CD14-positive monocyte (primary cell): ENCODE data around the gene BCL2A1. TPM values are rescaled to one million over a fixed set of nuclear protein-coding genes. Genes with fewer than 3 reads are reported as not detected.
"Not testable (repeated sequence)": the region's sequence is repeated elsewhere in the genome, so short reads cannot be mapped to it uniquely, and the experiment has no call there.

Experiments
- DNase-seq, 3 donors: peaks; one replicate each; pipeline ENCODE4 v3.0.0-alpha.2; 2011 to 2022
- H2AFZ ChIP-seq: 2 replicates; pipeline ENCODE4 v1.6.0; 2012; ENCODE audit warnings: mild to moderate bottlenecking, low read depth, low read length, inconsistent platforms; ENCODE audit not compliant: insufficient read depth, poor library complexity, severe bottlenecking
- H3K27ac ChIP-seq, 2 donors: 1 replicate in 1 of 2; 2 replicates in 1 of 2; pipeline ENCODE4 v1.5.1; 2012 to 2013; ENCODE audit warnings: low read length in 2 of 2, control low read depth in 1 of 2, inconsistent platforms in 1 of 2, low read depth in 1 of 2, mild to moderate bottlenecking in 1 of 2
- H3K27me3 ChIP-seq, 2 donors: one replicate each; pipeline versions ENCODE4 v1.6.0 to v1.6.1; 2011 to 2013; ENCODE audit warnings: low read length in 2 of 2; ENCODE audit not compliant: control insufficient read depth in 2 of 2, insufficient read depth in 2 of 2
- H3K36me3 ChIP-seq, 2 donors: replicated peaks in 1 of 2; 1 replicate in 1 of 2; 2 replicates in 1 of 2; pipeline versions ENCODE4 v1.5.1 to v1.6.1; 2012 to 2013; ENCODE audit warnings: low read length in 2 of 2, control low read depth in 1 of 2, inconsistent platforms in 1 of 2, mild to moderate bottlenecking in 1 of 2; ENCODE audit not compliant: insufficient read depth in 2 of 2, control insufficient read depth in 1 of 2
- H3K4me1 ChIP-seq, 2 donors: 1 replicate in 1 of 2; 2 replicates in 1 of 2; pipeline versions ENCODE4 v1.5.1 to v1.6.1; 2012 to 2013; ENCODE audit warnings: low read length in 2 of 2, control low read depth in 1 of 2, inconsistent platforms in 1 of 2, mild to moderate bottlenecking in 1 of 2, moderate library complexity in 1 of 2; ENCODE audit not compliant: insufficient read depth in 2 of 2, control insufficient read depth in 1 of 2
- H3K4me2 ChIP-seq: replicated peaks from 2 replicates; pipeline ENCODE3; 2012; ENCODE audit warnings: low read length, moderate library complexity, mild to moderate bottlenecking; ENCODE audit not compliant: poor library complexity, severe bottlenecking; ENCODE audit errors: extremely low read depth
- H3K4me3 ChIP-seq, 3 experiments: fragments of 200-600 bp in 1 of 3; sonication (generic) in 1 of 3; replicated peaks in 1 of 3; 1 replicate in 2 of 3; 2 replicates in 1 of 3; pipeline ENCODE4 v1.5.1; 2011 to 2013; ENCODE audit warnings: low read length in 3 of 3, mild to moderate bottlenecking in 3 of 3, control low read depth in 2 of 3, low read depth in 2 of 3, inconsistent platforms in 1 of 3, moderate library complexity in 1 of 3
- H3K79me2 ChIP-seq: 2 replicates; pipeline ENCODE4 v1.6.0; 2012; ENCODE audit warnings: mild to moderate bottlenecking, control low read depth, inconsistent platforms, low read length, moderate library complexity; ENCODE audit not compliant: insufficient read depth
- H3K9ac ChIP-seq: 2 replicates; pipeline ENCODE4 v1.6.0; 2017; ENCODE audit warnings: low read length, mild to moderate bottlenecking; ENCODE audit not compliant: insufficient read depth, poor library complexity, severe bottlenecking
- H3K9me3 ChIP-seq, 2 donors: replicated peaks in 1 of 2; 1 replicate in 1 of 2; 2 replicates in 1 of 2; pipeline versions ENCODE4 v1.5.1 to v1.6.1; 2012 to 2013; ENCODE audit warnings: low read length in 2 of 2, control low read depth in 1 of 2; ENCODE audit not compliant: control insufficient read depth in 1 of 2, insufficient read depth in 1 of 2
- H4K20me1 ChIP-seq: 2 replicates; pipeline ENCODE4 v1.6.0; 2012; ENCODE audit warnings: mild to moderate bottlenecking, low read length, control low read depth, moderate library complexity; ENCODE audit not compliant: insufficient read depth
- H3K27ac Mint-ChIP-seq, 7 donors: one replicate each; pipeline ENCODE4 v1.8.0; 2020; ENCODE audit warnings: mild to moderate bottlenecking in 7 of 7, mixed read lengths in 7 of 7, moderate library complexity in 6 of 7, inconsistent platforms in 2 of 7
- H3K27me3 Mint-ChIP-seq, 3 donors: one replicate each; pipeline ENCODE4 v1.8.0; 2021 to 2022; ENCODE audit warnings: low read depth in 3 of 3, mild to moderate bottlenecking in 3 of 3, mixed read lengths in 3 of 3, moderate library complexity in 3 of 3, inconsistent platforms in 1 of 3
- H3K36me3 Mint-ChIP-seq, 2 donors: one replicate each; pipeline ENCODE4 v1.8.0; 2020; ENCODE audit warnings: mixed read lengths in 2 of 2, inconsistent platforms in 1 of 2, mild to moderate bottlenecking in 1 of 2
- H3K4me1 Mint-ChIP-seq: one replicate; pipeline ENCODE4 v1.8.0; 2020; ENCODE audit warnings: mild to moderate bottlenecking, mixed read lengths
- H3K4me3 Mint-ChIP-seq, 2 donors: one replicate each; pipeline ENCODE4 v1.8.0; 2020; ENCODE audit warnings: mild to moderate bottlenecking in 2 of 2, mixed read lengths in 2 of 2, moderate library complexity in 1 of 2
- H3K9me3 Mint-ChIP-seq, 7 donors: one replicate each; pipeline ENCODE4 v1.8.0; 2020 to 2022; ENCODE audit warnings: mixed read lengths in 7 of 7, mild to moderate bottlenecking in 6 of 7, moderate library complexity in 6 of 7, inconsistent platforms in 2 of 7
- CTCF ChIP-seq: fragments of 200-600 bp; IDR thresholded peaks from one replicate; pipeline ENCODE4 v1.8.0; 2022; ENCODE audit warnings: antibody characterized with exemption, mild to moderate bottlenecking
- WGBS: methylation state at CpG from one replicate; pipeline ENCODE4 v1.1.5; 2013; ENCODE audit warnings: missing lambda C conversion rate; ENCODE audit not compliant: insufficient coverage; 5-methylcytosine and 5-hydroxymethylcytosine counted together
- intact Hi-C, 2 donors: fragments of 100-400 bp; cut with micrococcal nuclease; formaldehyde crosslinking; loops; one replicate each; pipeline versions ENCODE4 v1.15.0 to v1.15.1; 2023
- polyA plus RNA-seq, 3 donors: library from polyadenylated mRNA; depleted of rRNA in 1 of 3; unstranded in 2 of 3; stranded (reverse) in 1 of 3; fragments of 300-500 nt in 2 of 3; fragments of >200 nt in 1 of 3; fragmentation: Illumina TruSeq in 2 of 3; gene quantifications; 1 replicate in 2 of 3; 2 replicates in 1 of 3; pipeline ENCODE4 v1.2.3, GENCODE V29; 2012 to 2021

BCL2A1 gene
- polyA plus RNA-seq, 3 donors = 277 to 465 (median 350) TPM

GRCh38 chr15:80015156-80015555 lies 44.2 kb upstream of the BCL2A1 start:
- Histone ChIP-seq H4K20me1 (no peaks in the 10 kb centered on the region), H3K4me3 (no peak overlapping the region), H3K36me3 (no peaks in the 10 kb centered on the region), H2AFZ (no peak overlapping the region), H3K79me2 (no peaks in the 10 kb centered on the region), H3K27ac (no peak overlapping the region), H3K27me3 (no peaks in the 10 kb centered on the region), H3K4me1 (peaks cover 9 to 13% of the 10 kb centered on the region in 2 donors), H3K9ac (no peak overlapping the region), H3K4me2 (no peak overlapping the region), H3K9me3 (no peaks in the 10 kb centered on the region)
- peaks cover 16% of the 10 kb centered on the region for H3K4me1 Mint-ChIP-seq
- TF ChIP-seq CTCF = no peak
- H3K9me3 Mint-ChIP-seq = peaks cover 0 to 3% (median 0%) of the 10 kb centered on the region in 7 donors
- DNase-seq = no peak
- no peaks in the 10 kb centered on the region for H3K36me3 Mint-ChIP-seq
- no CpG with 5 or more reads among the region's 2 CpGs for WGBS
- H3K27me3 Mint-ChIP-seq = peaks cover 0 to 2% (median 0%) of the 10 kb centered on the region in 3 donors
- no peak overlapping the region for H3K27ac Mint-ChIP-seq
- no peak overlapping the region for H3K4me3 Mint-ChIP-seq
- intact Hi-C loops = no loop called here

- H3K36me3 ChIP-seq, H3K36me3 Mint-ChIP-seq, H3K27ac ChIP-seq, H4K20me1 ChIP-seq, H3K9ac ChIP-seq, intact Hi-C loops, H3K27ac Mint-ChIP-seq, H3K27me3 Mint-ChIP-seq, H3K9me3 Mint-ChIP-seq, H3K4me2 ChIP-seq, H3K27me3 ChIP-seq, H3K4me3 ChIP-seq, H3K79me2 ChIP-seq, H3K4me3 Mint-ChIP-seq, DNase-seq, H3K9me3 ChIP-seq, H2AFZ ChIP-seq: not testable (repeated sequence)
- H3K4me1 ChIP-seq = peaks cover 13 to 21% of the 10 kb centered on the region in 2 donors
- WGBS = 100% methylated on average over 4 of the region's 7 CpGs
- H3K4me1 Mint-ChIP-seq = peaks cover 22% of the 10 kb centered on the region
These were observed 43.2 kb upstream of the BCL2A1 start for GRCh38 chr15:80014186-80014585.
